HG03175 (cell line): ENCODE measurements around the gene RRM1.
"Not testable (repeated sequence)": the region's sequence is repeated elsewhere in the genome, so short reads cannot be mapped to it uniquely, and the experiment has no call there.

Experiments
- ATAC-seq: cut with Tn5 transposase; IDR thresholded peaks from one replicate; pipeline ENCODE4 v1.9.1; 2021; ENCODE audit warnings: mild to moderate bottlenecking, moderate library complexity; ENCODE audit not compliant: unreplicated experiment

The RRM1 gene

DNA sequence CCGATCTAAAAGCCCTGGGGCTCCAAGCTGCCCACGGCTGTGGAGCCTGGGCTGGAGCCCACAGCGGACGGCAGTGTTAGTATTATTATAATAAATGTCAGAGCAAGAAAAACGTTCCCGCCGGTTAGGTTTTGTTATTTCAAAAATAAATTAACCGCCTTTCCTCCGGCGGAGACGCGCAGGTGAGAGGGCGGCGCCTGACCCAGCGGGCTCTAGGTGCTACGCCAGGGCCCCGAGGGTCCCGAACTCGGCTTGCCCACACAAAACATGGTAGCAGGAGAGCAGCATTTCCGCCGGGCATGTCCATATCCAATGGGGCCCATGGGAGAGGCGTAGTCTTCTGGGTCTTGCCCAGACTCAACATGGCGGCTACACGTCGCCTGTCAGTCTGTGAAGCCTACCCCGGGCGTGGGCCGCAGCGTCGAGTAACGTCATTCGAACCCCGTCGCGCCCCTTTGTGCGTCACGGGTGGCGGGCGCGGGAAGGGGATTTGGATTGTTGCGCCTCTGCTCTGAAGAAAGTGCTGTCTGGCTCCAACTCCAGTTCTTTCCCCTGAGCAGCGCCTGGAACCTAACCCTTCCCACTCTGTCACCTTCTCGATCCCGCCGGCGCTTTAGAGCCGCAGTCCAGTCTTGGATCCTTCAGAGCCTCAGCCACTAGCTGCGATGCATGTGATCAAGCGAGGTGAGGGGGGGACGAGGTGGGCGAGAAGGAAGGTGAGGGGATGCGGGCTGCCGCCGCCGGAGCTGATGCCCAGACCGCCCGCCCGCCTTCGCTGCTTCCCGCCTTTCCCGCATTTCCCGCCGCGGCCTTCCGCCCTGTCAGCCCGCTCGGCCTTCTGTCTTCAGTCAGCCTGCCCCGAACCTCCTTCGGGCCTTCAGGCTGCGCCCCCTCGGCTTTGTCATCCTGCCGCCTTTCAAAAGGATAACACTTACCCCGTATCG is at the start of gene RRM1:
Gene RRM1 (plus strand): TSS at position 452 of the 944 bp plus-strand sequence. CDS start 214 bp downstream, at position 666.
- peak; percentile 98 for ATAC-seq

DNA sequence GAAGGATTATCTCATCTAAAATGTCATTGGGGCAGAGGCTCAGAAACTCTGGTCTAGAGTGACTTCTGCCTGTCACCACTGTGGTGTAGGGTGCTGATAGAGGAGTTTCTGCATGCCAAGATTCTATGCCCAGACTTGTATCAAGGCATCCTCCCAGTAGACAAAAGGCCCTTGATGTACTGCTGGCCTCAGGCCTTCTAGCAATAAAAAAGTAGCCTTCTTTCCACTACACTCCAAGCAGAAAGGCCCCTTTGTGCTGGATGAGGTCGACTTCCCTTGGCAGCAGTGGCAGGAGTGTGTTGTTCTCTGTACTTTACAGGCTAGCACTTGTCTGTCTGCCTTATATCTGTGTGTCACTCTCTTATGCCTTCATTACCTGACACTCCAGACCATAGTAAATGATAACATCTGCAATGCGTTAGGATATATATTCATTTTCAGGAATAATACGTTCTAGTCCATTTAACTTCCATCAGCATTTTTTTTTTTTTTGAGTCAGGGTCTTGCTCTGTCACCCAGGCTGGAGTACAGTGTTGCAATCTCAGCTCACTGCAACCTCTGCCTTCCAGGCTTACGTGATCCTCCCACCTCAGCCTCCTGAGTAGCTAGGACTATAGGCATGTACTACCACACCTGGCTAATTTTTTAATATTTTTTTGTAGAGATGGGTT is 49.5 kb upstream of the RRM1 start:
- ATAC-seq, result no peak

DNA sequence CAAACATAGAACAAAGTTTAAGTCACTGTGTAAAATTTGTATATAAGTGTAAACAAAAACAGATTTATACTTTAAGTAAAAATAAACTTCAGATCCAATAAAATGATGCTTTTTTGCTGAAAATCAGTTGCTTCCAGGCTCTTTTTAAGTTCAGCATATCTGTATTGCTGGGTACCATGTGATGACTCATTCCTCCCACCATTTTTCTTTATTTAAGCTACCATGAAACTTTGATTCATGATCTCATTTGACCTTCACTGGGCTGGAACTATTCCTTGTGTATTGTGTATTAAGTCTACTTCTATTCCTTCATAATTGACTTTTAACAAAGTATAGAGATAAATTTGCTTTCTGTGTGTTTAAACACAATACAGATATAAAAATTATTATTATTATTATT is 46.3 kb upstream of the RRM1 start:
- no peak for ATAC-seq

DNA sequence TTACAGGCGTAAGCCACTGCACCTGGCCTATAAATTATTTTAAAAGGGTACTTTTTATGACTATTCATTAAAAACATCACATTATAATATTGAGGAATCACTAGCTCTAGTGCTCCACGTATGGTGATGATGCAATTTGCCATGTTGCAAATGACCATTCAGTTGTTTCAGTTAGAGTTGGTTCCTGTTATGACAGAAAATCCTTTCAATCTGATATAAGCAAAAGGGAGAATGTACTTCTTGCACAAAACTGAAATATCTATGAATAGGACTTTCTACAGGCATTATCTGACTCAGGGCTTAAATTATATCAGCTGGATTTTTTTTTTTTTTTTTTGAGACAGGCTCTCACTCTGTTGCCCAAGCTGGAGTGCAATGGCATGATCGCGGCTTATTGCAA is 45.6 kb upstream of the RRM1 start:
- ATAC-seq, result no peak

DNA sequence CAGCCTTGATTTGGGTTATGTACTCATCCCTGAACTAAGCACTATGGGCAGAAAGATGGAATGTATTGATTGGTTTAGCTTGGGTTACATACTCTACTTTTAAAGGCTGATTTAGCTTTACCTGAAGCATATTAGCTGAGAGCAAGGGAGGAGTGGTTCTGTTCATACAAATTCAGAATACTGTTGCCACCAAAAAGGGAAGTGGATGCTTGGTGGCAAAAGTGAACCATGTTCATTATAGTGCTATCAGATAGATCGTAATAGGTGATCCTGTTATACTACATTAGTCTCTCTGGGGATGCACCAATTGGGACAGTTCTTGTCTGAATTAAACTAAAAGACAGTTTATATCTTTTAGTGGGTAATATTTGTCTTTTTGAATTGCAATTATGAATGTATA is 44.5 kb upstream of the RRM1 start:
- ATAC-seq, result no peak

DNA sequence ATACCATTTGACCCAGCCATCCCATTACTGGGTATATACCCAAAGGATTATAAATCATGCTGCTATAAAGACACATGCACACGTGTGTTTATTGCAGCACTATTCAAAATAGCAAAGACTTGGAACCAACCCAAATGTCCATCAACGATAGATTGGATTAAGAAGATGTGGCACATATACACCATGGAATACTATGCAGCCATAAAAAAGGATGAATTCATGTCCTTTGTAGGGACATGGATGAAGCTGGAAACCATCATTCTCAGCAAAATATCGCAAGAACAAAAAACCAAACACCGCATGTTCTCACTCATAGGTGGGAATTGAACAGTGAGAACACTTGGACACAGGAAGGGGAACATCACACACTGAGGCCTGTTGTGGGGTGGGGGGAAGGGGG is 41.4 kb upstream of the RRM1 start:
- ATAC-seq, result not testable (repeated sequence)

DNA sequence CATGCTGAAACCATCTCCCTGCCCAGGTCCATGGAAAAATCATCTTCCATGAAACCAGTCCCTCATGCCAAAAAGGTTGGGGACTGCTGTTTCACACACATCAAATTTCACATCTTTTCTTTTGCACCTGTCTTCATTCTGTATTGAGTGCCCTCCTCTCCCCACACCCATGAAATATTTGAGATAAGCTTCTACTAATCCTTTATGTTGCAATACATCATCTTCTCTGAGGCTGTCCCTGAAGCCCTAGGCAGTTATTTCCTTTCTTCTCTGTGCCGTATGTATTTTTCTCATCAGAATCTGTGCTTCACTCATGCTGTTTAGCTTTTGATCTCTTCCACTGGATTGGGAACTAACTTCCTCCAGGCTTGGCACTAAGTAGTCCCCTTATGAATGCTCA is 40.0 kb upstream of the RRM1 start:
- ATAC-seq, result no peak

DNA sequence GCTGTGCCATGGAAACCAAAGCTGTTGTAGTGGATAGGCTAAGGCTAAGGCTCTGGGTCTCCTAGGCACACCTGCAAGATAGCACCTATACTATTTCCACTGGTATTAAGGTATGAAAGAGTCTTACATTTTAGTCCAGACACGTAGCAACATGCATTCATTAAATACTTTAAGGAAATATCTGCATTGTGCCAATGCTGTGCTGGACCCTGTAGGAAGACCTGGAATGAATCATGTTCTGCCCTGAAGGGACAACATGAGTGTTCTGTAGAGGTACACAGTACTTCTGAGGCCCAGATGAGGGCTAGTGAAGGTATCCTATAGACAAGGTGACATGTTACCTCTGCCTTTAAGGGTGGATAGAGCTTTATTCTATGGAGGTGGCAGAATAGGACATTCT is 35.2 kb upstream of the RRM1 start:
- no peak for ATAC-seq

DNA sequence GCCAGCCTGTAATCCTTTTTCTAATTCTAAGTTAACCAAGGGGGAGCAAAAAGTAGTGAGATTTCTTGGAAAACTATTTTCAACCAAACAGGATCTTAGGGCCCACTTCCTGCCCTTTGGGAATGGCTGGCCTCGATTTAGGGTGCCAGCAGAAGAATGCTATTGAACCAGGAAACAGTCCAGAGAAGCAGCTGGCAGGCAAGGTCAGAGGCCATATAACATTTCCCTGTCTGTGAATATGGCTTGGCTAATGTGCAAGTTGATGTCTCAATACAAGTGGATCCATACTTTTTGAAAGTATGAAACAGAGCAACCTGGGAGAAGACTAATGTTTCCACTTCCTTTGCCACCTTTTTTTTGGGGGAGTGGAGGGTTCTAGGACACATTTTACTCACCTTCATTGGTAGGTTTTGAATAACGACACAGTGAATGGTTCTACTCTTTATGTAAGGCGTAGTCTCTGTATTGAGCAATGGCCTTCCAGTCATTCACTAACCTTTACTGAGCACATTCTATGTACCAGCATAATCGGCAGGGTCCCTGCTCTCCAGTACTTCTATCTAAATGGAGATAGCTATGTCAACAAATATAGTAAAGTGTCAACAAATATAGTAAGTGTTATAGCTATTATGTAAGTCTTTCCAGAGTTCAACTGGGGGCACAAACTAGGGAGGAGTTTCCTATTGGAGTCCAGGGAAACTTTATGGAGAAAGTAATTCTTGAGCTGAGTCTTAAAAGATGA is 34.2 kb upstream of the RRM1 start:
- no peak for ATAC-seq

DNA sequence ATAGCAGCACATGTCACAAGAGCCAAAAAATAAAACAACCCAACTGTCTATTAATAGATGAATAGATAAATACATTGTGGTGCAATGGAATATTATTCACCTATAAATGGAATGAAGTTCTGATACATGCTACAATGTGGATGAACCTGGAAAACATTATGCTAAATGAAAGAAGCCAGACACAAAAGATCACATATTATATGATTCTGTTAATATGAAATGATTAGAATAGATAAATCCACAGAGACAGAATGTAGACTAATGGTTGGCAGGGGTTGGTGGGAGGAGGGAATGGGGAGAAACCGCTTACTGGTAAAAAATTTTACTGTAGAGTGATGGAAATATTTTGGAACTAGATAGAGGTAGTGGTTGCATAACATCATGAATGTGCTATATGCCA is 32.9 kb upstream of the RRM1 start:
- ATAC-seq, result no peak

DNA sequence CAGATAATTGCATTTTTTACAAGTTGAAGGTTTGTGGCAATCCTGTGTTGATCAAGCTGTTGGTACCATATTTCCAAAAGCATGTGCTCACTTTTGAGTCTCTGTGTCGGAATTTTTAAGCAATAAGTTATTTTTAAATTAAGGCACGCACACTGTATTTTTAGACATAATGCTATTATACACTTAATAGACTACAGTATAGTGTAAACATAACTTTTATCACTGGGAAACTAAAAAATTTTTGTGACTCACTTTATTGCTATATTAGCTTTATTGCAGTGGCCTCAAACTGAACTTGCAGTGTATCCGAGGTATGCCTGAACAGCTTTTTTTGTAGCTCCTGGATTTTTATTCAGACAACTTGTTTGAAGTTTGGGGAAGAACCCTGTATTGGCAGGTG is 31.3 kb upstream of the RRM1 start:
- ATAC-seq, result no peak

DNA sequence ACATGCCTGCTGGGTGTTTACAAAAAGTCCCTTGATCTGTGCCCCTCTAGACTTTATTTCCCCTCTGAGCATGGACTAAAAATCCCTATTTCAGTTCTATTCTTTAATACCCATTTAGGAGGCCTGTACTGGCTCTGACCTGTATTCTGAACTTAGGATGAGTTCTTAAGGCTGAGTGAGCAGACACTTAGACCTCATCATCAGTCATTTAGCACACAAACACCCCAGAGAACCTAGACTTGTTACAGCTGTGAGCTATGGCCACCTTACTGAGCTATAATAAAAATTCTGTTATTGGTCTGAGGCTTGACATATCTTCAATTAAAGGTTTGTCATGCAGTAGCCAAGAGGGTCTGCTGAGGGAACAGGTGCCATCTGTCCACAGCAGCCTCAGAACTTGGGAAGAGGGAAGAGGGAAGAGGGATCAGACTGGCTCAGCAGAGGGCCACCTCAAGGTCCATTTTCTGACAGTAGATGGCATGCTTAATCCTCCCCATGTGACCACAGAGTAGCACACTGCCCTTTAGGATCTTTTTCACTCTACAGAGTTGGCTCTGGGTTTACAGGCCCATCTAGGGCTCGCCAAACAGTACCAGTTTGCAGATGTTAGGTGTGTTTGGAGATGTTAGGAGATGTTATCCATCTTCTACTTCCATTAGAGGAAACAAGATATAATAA is 30.2 kb upstream of the RRM1 start:
- no peak for ATAC-seq

DNA sequence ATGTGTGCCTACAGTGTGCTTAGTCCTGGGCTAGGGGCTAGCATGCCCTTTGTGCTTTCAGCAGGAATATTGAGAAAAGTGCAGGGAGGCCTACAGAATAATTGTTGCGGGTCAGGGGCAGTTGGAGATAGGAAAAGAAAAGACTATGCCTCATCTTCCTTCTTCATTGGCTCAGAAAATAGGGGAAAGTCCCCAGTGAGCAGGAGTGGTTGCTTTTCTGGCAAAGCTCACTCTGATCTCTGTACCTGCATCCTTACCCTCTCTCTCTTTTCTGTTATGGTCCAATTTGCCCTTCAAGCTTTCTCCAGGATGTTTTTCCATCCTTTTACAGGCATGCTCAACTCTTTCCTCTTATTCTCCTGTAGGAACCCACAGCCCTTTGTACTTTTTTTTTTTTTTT is 29.5 kb upstream of the RRM1 start:
- no peak for ATAC-seq

DNA sequence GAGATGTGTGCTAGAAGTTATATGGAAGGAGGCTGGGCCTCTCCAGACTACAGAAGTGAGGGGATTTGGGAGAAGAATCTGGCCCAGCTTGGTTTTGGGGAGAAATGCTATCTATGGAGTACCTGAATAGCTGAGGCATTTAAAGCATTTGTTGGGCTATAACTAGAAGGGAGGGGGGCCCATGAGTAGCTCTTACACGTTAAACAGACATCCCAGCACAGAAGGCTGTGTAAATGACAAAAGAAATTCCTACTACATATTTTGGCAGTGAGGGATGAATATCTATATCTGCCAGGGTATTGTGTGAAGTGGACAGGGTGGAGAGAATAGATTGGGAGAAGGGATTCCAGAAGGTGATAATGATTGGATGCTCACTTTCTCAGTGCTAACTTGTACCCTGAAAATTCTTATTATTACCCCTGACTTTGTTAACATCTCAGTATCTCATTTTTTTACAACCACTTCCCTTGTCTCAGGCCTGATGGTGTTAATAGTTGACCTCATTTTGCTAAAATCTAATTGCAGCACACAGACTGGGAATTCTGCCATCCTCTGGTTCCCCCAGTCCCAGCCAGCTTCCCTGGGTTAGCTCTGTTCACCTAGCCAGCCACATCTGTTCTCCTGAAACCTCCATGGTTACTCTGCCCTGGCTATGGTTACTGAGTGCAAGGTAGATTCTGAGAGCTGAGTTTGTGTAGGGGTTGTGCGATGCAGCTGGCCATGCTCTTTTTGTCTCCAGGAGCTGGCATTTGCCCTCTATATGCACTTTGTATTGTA is 28.8 kb upstream of the RRM1 start:
- no peak for ATAC-seq

DNA sequence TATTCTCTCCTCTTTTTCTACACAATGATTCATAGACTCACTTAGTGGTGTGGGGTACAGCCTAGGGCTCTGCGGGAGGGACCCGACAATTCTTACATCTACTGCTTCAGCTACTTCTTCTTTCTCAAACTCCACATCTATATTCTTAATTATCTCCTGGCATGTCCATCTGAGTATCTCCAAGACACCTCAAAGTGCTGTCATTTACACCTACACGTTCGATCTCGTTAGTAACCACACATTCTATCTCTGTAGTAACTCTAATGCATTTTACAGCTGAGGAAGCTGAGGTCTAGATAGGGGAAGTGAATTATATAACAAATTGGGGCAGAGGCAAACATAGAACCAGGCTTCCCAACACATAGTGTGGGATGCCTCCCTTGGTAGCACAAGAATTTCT is 27.7 kb upstream of the RRM1 start:
- no peak for ATAC-seq

DNA sequence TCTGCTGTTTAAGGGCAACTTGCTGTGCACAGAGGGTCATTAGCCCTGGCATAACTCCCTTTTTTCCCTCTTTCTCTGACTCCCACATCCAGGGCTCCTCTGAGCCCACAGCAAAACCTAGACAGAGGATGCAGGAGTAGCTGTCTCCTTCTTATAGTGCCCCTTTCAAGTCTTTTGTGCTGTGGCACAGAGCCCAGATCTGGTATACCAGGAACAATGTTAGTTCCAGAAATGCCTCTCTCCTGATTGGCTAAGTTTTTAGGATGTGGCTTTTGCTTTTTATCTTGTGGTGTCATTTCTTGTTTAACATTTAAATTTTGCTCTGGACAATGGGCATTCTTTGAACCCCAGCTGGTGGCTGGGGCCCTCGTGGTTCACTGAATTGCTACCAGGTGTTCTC is 25.6 kb upstream of the RRM1 start:
- no peak for ATAC-seq

DNA sequence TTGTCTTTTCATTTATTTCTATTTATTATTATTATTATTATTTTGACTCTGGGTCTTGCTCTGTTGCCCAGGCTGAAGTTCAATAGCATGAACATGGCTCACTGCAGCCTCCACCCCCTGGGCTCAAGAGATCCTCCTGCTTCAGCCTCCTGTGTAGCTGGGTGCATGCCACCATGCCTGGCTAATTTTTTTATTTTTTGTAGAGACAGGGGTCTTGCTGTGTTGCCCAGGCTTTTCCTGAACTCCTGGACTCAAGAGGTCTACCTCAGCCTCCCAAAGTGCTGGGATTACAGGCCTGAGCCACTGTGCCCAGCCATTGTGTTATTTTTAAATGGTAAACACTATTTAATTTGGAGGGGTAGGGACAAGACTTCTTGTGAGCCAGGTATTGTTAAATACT is 23.3 kb upstream of the RRM1 start:
- ATAC-seq, result no peak

DNA sequence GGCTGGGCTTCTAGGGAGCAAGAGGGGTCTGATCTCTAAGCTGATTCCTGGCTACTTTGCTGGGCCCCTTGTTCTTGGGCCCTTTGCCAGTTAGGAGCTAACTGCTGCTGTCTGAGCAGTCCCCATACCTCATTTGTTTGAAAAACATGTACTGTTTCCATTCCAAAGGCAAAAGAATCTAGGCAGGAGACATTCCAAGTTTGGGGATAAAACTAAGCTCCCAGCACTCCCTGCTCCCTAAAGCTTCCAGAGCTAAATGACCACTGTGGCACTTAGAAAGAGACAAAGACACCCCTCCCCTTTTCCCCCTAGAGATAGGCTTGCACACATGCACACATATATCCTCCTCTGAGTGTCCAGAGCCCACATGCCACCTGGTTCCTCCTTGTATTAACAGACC is 22.7 kb upstream of the RRM1 start:
- no peak for ATAC-seq

DNA sequence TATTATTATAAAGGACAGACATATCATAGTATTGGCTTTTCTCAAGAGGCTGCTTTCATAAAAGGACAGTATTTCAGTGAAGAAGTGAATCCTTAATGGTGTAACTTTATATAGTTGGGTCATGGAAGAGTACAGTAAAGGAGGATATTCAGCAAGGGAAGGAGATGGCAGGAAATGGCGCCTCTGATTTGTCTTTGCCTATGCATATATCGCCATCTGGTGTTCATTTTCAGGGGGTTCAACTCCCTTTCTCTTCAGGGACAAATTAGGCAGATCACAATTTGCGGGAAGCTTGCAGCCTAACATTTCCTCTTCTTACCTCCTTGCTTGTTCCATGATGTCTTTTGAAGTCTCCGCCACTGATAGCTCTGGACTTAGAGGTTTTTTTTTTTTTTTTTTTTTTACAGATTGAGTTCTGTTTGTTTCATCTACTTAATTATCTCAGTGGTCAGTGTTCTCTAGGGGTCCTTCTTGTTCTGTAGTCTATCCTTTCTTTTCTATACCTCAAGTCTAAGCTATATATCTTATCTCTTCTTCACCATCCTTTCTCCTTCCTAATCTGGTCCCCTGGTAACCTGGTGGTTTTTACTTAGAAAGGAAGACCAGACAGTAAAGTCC is 21.8 kb upstream of the RRM1 start:
- peak; percentile 60 for ATAC-seq

DNA sequence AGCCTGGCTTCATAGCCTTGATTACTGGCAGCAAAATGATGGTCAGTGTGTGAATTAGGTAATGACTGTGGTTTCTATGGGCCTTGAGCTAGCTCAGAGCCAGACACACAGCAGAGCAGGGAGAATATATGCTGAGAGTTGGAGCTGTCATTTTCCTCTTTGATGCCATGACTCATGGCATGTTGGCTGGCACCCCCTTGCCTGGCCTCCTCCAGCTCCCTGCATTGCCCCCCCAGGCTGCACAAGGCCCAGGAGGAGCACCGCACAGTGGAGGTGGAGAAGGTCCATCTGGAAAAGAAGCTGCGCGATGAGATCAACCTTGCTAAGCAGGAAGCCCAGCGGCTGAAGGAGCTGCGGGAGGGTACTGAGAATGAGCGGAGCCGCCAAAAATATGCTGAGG is 20.3 kb upstream of the RRM1 start:
- ATAC-seq, result no peak
